Measurements from ENCODE around the gene FCMR.

DNA sequence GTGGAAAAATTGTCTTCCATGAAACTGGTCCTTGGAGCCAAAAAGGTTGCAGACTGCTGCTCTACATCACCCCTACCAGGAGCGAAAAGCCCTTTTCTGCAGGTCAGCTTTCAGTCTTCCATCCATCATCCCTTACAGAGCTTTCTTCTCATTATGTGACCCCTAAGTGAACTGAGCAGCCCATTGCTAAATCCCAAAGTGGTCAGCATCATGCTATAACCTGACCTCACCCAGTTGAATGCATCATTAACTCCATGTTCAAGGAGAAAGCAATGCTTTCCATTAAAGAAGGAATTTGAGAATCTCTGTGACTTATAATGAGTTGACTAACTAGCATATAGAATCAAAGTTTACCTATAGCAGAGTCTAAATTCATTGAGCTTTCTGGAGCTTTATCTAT is 34.9 kb downstream of the FCMR start:
- TF ChIP-seq, protein P1, sequence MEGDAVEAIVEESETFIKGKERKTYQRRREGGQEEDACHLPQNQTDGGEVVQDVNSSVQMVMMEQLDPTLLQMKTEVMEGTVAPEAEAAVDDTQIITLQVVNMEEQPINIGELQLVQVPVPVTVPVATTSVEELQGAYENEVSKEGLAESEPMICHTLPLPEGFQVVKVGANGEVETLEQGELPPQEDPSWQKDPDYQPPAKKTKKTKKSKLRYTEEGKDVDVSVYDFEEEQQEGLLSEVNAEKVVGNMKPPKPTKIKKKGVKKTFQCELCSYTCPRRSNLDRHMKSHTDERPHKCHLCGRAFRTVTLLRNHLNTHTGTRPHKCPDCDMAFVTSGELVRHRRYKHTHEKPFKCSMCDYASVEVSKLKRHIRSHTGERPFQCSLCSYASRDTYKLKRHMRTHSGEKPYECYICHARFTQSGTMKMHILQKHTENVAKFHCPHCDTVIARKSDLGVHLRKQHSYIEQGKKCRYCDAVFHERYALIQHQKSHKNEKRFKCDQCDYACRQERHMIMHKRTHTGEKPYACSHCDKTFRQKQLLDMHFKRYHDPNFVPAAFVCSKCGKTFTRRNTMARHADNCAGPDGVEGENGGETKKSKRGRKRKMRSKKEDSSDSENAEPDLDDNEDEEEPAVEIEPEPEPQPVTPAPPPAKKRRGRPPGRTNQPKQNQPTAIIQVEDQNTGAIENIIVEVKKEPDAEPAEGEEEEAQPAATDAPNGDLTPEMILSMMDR (IDR thresholded peaks at IDR 0.05), result no peak
- TF ChIP-seq POLR2A (IDR thresholded peaks at IDR 0.05), result no peak

All from tibial nerve (tissue), 3 donors.